OCI-LY3 (cell line): ENCODE measurements around the gene EPSTI1.

Experiments
- EZH2phosphoT487 ChIP-seq: fragments of 200-600 bp; shearing (Covaris generic); IDR thresholded peaks from 2 replicates; pipeline ENCODE4 v1.6.1; 2018; ENCODE audit warnings: antibody characterized with exemption, mixed run types, low read depth
- TF ChIP-seq, protein P1 (sequence below): fragments of 200-600, 300-600 bp; sonication (generic); IDR thresholded peaks from 2 replicates; pipeline ENCODE4 v1.5.1; 2014; ENCODE audit warnings: antibody characterized with exemption, low read length, low read depth

DNA sequence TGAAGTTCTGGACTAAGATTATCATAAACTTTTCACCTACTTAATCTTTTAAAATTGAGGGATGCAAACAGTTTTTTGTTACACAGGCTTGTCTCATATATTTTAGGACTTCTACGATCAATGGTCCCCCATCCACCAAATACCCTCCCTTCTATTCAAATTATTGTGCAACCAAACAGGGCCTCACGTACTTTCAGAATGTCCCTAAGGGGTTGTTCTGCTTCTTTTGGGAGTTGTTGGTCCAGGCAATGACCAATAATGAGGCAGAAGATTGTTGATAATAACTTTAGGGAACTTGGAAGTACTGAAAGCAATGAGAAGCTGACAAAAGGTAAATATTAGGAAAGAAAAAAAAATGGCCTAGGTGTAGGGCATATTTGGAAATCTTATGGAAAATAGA lies 34.2 kb upstream of the EPSTI1 start:
- TF ChIP-seq, protein P1, sequence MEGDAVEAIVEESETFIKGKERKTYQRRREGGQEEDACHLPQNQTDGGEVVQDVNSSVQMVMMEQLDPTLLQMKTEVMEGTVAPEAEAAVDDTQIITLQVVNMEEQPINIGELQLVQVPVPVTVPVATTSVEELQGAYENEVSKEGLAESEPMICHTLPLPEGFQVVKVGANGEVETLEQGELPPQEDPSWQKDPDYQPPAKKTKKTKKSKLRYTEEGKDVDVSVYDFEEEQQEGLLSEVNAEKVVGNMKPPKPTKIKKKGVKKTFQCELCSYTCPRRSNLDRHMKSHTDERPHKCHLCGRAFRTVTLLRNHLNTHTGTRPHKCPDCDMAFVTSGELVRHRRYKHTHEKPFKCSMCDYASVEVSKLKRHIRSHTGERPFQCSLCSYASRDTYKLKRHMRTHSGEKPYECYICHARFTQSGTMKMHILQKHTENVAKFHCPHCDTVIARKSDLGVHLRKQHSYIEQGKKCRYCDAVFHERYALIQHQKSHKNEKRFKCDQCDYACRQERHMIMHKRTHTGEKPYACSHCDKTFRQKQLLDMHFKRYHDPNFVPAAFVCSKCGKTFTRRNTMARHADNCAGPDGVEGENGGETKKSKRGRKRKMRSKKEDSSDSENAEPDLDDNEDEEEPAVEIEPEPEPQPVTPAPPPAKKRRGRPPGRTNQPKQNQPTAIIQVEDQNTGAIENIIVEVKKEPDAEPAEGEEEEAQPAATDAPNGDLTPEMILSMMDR: no peak
- no peak for TF ChIP-seq EZH2phosphoT487
